B cell (primary cell): ENCODE results near the gene MED26.

ENCODE experiments used
- CTCF ChIP-seq: fragments of 200-600 bp; IDR thresholded peaks from one replicate; pipeline ENCODE4 v1.8.0; 2022; ENCODE audit warnings: antibody characterized with exemption, mild to moderate bottlenecking
- EZH2 ChIP-seq: IDR thresholded peaks from 2 replicates; pipeline ENCODE4 v1.6.1; 2012; ENCODE audit warnings: borderline replicate concordance, low read depth, mild to moderate bottlenecking, moderate library complexity, low read length; ENCODE audit not compliant: insufficient read depth, poor library complexity, severe bottlenecking

DNA sequence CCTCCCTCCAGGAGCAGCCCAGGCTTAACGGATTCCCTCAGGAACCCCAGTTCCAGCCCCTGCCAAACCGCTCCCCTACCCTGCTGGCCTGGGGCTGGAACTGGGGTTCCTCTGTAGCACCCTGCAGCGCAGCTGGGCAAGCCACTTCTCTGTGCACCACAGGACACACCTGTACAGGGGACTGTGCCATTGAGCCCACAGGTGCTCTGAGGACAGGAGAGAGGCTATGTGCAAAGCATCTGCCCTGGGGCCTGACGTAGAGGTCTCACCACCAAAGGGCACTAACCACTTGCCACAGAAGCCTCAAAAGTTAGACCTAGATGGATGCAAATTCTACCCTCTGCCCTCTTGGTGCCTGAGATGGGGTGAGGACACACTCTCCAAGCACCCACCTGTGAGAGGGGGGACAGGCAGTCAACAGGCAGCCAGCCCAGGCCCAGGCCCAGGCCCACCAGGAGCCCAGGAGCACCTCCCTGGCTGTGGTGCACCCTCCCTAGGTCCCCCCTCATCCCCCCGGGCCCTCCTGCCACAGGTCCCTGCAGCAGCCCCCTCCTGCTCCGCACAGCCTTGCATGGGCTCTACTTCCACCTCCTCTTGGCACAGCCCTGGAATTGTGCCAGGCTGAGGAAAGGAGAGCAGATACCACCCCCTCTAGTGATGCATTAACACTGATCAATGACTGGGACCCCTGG is 28.2 kb downstream of the MED26 start:
- TF ChIP-seq EZH2, result no peak
- TF ChIP-seq CTCF, result no peak
